ENCODE results near the gene PAPOLB.

The PAPOLB gene

DNA sequence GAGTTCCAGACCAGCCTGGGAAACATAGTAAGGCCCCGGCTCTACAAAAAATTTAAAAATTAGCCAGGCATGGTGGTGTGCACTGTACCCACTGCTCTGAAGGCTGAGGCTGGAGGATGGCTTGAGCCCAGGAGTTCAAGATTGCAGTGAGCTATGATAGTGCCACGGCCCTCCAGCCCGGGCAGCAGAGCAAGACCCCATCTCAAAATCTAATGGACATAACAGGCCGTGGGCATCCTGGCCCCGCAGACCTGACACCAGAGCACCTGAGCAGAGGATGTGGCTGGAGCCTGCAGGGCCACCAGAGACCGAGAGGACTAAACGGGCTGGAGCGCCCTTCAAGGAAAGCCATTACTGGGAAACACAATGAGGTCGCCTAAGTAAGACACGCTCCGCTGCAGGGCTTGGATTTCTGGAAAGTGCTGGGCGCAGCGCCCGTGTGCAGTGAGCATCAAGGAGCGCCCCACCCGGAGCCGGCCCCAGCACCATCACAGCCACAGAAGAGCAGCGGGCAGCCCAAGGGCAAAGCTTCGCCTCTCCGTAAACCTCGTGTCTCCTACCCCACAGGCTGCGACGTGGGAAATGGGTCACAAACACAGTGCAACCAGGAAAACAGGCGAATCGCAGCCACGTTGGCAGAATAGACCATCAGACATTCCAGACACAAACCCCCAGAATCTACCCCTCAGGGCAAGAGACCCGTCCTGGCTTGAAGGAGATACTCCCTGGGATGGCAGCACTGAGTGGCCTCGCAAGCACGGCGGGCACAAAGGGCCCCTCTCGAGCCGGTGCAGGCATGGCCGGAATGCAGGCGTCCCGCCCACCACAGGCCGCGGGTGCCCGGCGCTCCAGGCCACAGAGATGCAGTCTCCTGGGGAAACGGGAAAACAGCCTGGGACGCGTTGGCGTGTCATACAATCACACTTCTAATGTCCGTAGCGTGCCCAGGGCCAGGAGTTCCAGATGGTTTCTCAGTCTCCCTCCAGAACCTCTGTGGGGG is 16.8 kb upstream of the PAPOLB start:
- DNase-seq (ENCODE audit: low spot score) = no peak

DNA sequence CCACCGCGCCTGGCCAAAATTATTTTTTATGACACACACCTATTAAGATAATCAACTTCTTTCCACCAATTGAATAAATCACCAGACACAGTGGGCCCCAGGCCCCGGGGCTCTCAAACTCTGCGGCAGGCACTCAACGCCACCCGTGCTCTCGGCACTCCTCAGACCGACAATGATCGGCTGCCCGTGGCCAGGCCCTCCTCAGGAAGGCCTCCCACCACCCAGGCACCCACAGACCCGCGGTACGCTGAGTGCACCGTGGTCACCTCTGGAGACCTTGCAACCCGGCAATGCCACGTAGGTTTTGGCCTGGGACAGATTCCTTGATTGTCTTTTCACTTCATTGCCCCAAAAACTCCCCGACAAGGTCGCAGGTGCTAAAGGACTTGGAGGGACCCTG is 14.8 kb upstream of the PAPOLB start:
- no peak for DNase-seq (ENCODE audit: low spot score)

DNA sequence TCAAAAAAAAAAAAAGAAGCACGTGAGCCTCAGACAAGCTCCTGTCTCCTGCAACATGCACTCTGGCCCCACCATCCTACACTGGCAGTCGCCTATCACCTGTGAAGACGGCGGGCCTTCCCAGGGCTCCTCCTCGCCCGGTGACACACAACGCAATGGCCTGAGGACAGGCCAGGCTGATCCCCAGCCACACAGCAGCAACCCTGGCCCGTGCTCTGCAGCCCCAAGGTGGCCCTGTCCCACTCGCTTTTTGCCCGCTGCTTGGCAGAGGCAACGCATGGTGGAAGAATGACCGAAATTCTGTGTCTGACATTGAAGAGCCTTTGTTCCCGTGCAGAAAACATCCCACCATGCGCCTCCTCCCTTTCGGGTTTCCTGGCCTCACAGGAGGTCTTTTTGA is 13.6 kb upstream of the PAPOLB start:
- no peak for DNase-seq (ENCODE audit: low spot score)

DNA sequence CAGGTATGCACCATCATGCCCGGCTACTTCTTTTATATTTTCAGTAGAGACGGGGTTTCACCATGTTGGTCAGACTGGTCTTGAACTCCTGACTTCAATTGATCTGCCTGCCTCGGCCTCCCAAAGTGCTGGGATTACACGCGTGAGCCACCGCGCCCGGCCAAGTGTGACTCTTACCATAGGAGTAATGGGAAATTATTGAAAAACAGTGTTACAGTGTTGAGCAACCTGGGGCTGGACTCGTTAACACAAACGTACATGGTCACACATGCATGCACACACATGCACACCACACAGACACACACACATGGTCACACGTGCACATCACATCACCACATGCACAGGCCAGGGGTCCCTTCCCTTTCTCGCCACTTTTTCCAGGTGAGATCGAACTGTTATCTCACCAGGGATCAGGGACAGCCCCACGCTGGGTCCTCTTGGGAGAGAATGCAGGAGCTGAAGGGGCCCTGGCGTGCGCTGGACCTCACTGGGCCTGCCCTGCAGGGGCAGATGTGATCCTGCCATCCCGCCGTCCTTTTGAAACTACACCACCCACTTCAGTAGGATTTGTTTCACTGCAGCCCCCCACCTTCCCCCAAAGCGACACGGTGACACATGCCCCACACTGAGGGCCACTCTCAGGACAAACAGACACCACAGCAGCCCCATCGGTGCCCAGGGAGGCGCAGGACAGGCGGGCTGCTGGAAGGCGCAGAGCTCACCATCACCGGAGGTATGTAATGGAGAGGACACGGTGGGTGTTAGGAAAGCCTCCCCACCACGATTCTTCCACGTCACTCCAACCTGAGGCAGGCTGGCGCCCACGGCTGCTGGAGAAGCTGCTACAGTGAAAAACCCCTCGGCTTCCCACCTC is 11.5 kb upstream of the PAPOLB start:
- no peak for DNase-seq (ENCODE audit: low spot score)

DNA sequence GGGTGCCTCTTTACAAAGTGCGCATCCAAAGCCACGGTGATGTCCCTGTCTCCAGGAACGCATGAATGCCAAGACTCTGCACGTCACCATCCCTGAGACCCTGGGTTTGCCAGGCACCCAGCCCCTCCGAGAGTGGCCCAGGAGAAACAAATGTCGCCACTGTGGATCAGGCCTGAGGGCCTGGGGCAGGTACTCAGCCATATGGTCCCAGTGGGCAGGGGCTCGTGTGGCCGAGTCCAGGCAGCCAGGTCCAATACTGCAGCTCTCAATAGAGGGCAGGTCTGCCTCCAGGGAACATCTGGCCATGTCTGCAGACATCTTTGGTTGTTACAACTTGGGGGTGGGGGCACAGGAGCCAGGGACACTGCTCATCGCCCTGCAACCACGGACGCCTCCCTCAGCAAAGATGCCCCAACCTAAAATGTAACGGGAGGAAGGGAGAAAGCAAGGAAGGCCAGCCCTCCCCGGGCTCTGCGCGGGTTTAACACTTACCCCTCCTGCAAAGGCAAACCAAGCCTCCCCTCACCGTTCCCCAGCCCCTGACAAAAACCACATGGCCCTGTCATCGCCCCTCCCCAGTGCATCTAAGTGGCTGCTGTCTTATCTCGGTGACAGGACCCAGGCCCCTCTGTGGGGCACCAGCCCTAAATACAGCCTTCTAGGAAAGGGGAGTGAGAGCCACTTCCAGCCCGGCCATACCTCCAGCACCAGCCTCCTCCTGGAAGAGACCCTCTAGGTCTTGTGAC is 10.3 kb upstream of the PAPOLB start:
- no peak for DNase-seq (ENCODE audit: low spot score)

DNA sequence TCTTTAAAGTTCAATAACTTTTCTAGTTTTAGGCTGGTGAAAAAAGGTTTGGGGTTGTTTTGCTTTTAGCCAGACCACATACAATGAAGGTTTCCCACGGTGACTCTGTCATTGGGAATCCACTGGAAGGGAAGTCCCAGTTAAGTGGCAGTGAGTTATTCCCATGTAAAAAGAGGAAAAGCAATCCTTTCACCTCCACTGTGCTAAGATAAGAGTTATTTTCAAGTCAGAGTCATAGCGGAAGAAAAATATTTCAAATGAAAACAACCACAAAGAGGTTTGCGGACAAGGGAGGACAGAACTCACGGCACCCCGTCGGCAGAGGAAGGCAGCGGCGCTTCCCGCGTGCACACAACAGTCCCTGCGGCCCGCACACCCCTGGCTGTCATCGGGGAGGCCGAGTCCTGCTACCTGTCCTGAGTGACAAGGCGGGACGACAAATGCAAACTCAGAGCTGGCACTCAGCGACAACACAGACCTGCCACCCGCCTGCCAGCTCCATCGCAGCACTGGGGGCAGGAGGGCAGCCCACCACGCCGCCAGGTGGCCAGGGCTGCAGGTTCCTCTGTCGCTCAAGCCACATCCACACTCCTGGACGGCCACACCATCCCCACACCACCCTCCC is 9.3 kb upstream of the PAPOLB start:
- DNase-seq (ENCODE audit: low spot score) = no peak

DNA sequence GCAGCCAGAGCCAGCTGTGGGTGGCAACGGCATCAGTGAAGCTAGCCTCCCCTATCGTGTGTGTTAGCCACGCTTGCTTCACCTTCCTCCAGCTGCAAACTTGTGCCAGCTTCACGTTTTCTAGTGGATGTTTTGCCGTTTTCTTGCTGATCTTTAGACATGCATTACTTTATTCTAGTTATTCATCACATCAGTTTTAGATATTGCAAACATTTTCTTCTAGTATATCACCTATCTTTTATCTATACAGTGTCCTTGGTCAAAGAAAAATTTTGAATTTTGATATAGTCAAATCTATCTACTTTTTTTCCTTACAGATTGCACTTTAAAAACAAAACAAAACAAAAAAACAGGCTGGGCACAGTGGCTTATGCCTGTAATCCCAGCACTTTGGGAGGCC is 6.7 kb upstream of the PAPOLB start:
- DNase-seq (ENCODE audit: low spot score) = no peak

DNA sequence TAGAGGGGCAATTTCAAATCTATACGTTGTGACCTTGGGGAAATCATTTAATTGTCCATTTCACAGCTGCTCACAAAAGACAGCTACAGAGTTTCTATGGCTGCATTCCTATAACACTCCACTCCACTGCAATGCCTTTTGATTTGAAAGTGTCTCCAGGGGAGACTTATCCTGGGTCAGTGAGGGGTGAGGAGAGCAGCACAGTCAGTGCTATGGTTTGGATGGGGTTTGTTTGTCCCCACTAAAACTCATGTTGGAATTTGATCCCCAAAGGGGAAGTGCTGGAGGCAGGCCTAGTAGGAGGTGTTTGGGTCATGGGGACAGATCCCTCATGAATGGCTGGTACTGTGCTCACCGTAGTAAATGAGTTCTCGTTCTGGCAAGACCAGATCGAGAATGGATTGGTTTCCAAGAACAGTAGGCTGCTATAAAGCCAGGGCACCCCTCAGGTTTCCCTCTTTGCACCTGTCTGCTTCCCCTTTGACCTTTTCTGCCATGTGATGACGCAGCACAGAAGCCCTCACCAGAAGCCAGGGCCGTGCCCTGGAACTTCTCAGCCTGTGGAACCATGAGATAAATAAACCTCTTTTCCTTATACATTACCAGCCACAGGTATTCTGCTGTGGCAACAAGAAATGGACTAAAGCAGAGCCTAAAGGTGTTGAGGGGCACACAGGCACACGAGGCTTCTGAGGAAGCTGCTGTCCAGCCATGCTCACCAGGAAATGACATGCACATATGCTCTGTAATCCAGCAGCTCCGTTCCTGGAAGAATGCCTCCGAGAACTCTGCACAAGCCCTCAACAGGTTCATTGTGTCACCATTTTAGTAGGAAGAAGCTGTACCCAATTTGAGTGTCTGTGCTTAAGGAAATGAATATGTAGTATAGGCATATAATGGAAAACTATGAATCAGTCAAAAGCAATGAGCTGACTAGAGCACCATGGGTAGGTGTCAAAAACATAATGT is 5.0 kb upstream of the PAPOLB start:
- DNase-seq (ENCODE audit: low spot score) = no peak

DNA sequence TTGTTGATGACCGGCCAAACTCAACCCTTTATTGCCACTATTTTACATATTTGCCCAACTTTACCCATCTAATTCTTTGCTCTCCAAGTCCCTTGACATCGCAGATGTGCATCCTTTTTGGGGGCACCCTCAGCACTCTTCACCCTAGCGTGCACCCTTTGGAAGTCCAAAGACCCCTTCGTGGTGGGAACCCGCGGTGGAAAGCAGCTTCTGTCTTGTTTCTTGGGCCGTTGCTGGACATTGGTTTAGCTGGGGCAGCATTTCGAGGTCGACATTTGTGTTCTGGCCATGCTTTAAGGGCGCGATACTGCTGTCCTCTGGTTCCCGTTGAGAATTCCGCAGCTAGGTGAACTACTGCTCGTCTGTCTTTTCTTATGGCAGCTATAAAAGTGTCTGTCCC is 326 bp upstream of the PAPOLB start:
- DNase-seq (ENCODE audit: low spot score) = no peak

DNA sequence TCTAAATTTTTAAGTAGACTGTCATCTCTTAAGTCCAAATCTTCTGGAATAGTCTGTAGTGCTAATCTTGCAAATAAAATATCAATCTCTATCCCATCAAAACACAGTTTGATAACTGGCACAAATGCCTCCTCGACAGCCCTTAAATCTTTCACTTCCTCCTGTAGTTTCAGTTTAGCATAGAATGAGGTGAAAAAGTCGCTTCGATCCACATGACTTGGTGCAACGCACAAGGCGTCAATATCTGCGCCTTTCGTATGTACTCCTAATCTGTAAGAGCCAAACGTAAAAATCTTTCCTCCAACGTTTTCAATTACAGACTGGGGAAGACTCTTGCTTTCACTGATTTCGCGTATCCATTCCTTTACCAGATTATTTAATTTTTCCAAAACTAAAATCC is 603 bp downstream of the PAPOLB start:
- DNase-seq (ENCODE audit: low spot score) = no peak

DNA sequence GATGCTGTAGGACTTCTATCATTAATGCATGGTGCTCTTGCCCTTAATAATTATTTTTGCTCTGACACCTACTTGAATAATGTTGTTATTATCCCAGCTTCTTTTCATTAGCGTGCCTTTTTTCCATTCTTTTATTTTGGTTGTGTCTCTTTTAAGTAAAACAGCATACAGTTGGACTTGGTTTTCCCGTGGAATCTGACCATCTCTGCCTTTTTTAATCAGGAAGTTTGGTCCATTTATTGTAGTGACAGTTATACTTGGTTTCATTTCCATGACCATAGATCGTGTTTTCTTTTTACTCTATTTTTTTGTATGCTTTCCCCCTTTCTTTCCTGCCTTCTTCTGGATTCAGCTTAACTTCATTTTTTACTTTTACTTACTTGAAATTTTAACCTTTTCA is 4.6 kb downstream of the PAPOLB start:
- DNase-seq (ENCODE audit: low spot score) = no peak

DNA sequence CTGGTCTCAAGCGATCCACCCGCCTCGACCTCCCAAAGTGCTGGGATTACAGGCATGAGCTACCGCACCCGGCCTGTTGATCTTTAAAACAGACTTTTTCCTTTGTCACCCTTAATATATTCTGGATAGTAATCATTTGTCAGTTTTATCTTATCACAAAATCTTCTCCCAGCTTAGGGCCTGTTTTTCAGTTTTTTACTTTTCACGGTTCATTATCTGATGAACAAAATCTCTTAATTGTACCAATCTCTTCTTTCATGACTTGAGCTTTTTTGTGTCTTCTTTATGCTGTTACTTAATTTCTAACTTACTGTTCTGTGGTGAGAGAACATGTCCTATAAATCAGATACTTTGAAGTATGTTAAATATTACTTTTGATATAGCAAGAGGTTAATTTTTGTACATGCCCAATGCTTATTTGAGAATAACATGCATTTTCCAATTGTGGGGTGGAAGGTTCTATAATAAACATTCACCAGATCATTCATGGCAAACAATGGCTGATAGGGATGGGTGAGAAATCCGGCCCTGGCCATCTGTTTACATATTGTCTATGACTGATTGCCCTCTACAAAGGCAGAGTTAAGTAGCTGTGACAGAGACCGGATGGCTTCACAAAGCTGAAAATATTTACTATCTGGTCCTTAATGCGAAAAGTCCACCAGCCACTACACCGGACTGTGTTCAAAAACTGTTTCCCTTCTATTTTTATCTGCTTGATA is 5.3 kb downstream of the PAPOLB start:
- no peak for DNase-seq (ENCODE audit: low spot score)

DNA sequence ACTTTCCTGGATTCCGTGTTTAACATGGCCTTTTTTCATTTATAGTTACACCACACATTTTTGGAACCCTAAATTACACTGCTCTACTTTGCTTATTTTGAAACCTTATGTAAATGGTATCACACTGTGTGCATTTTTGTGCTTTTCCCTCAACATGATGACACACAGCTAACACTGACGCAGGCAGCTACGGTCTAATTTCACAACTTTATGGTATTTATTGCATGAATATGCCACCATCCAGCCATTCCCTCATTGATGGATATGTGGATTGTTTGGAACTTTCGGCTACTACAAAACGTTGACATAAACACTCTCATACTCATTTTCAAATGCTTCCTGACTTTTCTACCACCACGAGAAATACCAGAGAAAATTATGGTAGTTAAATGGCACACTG is 6.9 kb downstream of the PAPOLB start:
- DNase-seq (ENCODE audit: low spot score) = no peak

DNA sequence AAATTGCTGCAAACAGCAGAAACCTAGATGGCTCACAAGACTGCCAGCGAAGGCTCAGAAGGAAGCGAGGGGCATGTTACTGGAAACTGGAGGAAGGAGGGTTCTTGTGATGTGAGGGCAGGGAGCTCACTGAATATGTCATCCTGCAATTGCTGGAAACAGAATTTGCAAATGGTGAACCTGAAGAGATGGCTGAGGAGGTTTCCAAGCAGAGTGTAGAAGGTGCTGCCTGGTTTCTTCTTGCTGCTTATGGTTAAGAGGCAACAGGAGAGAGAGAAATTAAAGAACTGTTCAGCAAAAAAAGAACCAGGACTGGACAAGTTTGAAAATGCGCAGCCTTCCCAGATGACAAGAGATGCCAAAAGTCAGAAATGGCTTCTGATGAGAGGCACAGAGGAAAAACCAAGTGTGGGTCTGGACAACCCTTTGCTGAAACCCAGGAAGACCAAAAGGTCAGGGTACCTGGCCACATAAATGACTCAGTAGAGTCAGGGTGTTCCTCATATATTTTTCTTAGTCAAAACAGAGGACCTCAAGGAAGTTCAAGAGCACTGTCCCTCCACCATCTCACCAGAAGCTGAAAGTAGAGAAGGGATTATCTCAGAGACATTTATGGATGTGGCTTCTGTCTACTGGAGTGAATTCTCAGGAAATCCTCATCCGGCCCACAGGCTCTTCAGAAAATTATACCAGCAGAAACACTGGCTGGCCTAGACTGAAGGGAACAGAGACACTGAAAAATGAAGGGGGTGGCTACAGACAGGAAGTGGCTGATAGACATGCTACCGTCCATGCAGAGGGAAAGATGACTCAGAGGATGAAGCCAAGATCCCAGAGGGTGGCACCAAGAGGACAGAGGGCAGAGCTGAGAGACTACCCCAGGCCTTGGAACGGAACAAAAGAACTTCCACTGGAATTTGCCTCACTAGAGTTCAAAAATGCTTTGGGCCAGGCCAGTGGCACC is 10.1 kb downstream of the PAPOLB start:
- peak; percentile 29 for DNase-seq (ENCODE audit: low spot score)

DNA sequence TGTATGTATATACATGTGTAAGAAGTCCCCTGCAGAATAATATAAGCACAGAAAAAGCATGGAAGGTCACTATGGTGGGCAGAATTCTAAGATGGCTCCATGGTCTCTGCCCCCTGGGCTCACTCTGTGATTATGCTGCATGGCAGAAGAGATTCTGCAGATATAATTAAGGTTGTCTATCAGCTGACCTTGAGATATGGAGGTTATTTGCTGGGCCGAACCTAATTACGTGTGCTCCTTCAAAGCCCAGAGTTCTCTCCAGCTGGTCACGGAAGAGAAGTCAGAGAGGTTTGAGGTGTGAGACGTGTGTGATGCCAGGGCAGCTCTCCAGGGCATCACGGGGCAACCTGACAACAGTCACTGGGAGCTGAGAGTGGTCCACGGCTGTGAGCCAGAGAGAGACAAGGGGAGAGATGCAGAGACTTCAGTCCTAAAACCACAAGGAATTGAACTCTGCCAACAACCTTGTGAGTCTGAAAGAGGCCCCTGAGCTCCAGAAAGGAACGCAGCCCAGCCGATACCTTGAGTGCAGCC is 11.5 kb downstream of the PAPOLB start:
- DNase-seq (ENCODE audit: low spot score) = no peak

DNA sequence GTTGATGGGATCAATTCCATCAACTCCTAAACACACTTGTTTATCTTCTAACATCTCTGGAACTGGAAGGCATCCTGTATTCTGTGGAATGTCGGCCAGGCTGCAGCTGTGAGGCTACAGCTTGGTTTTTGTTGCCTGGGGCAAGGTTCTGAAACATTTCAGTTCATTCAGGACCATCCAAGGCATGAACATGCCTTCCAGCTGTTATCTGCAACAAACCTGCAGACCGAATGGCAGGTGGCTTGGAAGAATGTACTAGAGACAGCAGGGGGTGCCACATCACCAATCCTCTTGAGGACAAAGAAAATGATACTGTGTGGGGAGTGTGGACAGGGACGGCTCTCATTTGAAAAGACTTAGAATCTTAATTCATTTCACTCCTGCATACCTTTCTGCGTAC is 12.4 kb downstream of the PAPOLB start:
- no peak for DNase-seq (ENCODE audit: low spot score)

DNA sequence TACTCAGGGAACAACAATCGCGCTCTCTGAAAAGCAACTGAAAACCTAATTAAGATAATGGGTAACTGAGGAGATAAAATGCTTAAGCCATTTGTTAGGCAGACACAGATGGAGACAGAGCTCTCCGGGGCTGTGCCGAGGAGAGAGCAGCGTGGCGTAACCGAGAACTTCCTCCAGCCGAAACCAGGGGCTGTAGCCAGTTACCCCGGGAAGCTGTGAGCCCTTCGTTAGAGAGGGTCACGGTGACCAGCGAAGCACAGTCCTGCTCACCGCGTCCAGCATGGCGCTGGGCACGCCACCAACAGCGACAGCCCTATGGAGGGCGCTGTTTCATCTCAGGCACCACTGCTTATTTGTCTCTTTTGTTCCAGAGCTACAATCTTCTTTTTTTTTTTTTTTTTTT is 16.1 kb downstream of the PAPOLB start:
- no peak for DNase-seq (ENCODE audit: low spot score)

DNA sequence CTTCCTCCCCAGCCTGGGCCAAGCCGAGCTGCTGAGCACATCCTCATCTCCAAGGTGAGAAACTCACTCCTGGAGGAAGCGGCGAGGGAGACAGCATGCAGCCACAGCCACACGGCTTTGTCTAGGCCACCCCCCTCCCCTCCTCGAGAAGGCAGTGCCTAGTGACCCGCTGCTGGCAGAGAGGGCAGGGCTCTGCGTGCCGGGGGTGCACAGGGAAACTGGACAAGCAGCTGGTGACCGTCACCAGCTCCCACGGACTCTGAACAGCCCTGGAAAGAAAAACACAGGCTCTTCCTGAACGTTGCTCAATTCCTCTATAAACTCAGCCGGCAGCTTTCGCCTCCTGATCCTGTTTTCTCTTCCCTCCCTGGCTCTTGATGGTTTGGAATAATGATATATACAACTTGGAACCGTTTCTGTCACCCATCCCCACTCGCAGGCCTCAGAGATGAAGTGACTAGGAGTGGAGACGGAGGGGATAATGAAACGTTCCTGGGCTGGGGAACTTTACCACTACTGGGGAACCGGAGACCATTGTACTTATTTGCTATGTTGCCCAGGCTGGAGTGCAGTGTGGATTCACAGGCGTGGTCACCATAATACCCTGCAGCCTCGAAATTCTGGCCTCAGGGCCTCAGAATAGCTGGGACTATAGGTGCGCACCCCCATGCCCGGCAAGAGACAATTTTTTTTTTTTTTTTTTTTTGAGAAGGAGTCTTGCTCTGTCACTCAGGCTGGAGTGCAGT is 19.3 kb downstream of the PAPOLB start:
- DNase-seq (ENCODE audit: low spot score) = no peak

Measured in kidney capillary endothelial cell (primary cell).